Psoas muscle (tissue), 8 donors: ENCODE data around the gene SUMO2. TPM values are rescaled to one million over a fixed set of nuclear protein-coding genes. Genes with fewer than 3 reads are reported as not detected.
"Not testable (repeated sequence)": the region's sequence is repeated elsewhere in the genome, so short reads cannot be mapped to it uniquely, and the experiment has no call there.

Experiments
- ATAC-seq, 4 donors: fragments of 200-7000 bp; cut with Tn5 transposase; one replicate each; pipeline ENCODE4 v1.9.1; 2020; ENCODE audit warnings: moderate library complexity in 3 of 4, mild to moderate bottlenecking in 2 of 4
- DNase-seq, 2 donors: peaks; one replicate each; pipeline ENCODE4 v3.0.0-alpha.2; 2020
- H3K27ac ChIP-seq: fragments of 200-600 bp; one replicate; pipeline ENCODE4 v1.8.0; 2022
- H3K27me3 ChIP-seq, 3 donors: fragments of 200-600 bp in 1 of 3; one replicate each; pipeline versions ENCODE4 v1.6.1 to v1.8.0; 2013 to 2022; ENCODE audit warnings: low read length in 2 of 3, mild to moderate bottlenecking in 2 of 3, moderate library complexity in 1 of 3; ENCODE audit not compliant: insufficient read depth in 3 of 3
- H3K36me3 ChIP-seq, 2 donors: fragments of 200-600 bp in 1 of 2; one replicate each; pipeline versions ENCODE4 v1.6.1 to v1.8.0; 2013 to 2022; ENCODE audit warnings: low read depth in 1 of 2, mild to moderate bottlenecking in 1 of 2, moderate library complexity in 1 of 2; ENCODE audit not compliant: insufficient read depth in 1 of 2
- H3K4me1 ChIP-seq: fragments of 200-600 bp; one replicate; pipeline ENCODE4 v1.8.0; 2022
- H3K4me3 ChIP-seq: fragments of 200-600 bp; one replicate; pipeline ENCODE4 v1.8.0; 2022; ENCODE audit warnings: mild to moderate bottlenecking
- H3K9me3 ChIP-seq: fragments of 200-600 bp; one replicate; pipeline ENCODE4 v1.8.0; 2022
- CTCF ChIP-seq: fragments of 200-600 bp; IDR thresholded peaks from one replicate; pipeline ENCODE4 v1.8.0; 2022; ENCODE audit warnings: antibody characterized with exemption
- WGBS, 3 donors: extraction: QIAGEN DNeasy Blood & Tissue Kit; methylation state at CpG; one replicate each; pipeline versions ENCODE4 v1.1.6 to v1.1.7; 2013; 5-methylcytosine and 5-hydroxymethylcytosine counted together
- intact Hi-C, 2 donors: fragments of 100-400 bp; cut with DNase I; formaldehyde crosslinking; loops; one replicate each; pipeline versions ENCODE4 v1.11.0 to v1.14.2; 2022
- polyA plus RNA-seq, 3 donors: library from polyadenylated mRNA; stranded (reverse); fragments of 200-250 nt; gene quantifications; one replicate each; pipeline ENCODE4 v1.2.3, GENCODE V29; 2013
- total RNA-seq, 4 donors: library from RNA; stranded (reverse); fragmentation: NEBNext Ultra II Directional in 2 of 4; extraction: Animal tissue kit (Norgen Biotek cat#: 25700) in 2 of 4; gene quantifications; one replicate each; pipeline versions ENCODE4 v1.2.1 to v1.2.4, GENCODE V29; 2021 to 2023
- donor health status: healthy with polysubstance abuse.
- donor health status: DM: no; HTN: no; CAD: no; lungs with moderate emphysema.
- donor health status: Bipolar disorder and iron deficiency.
- donor health status: healthy.
- donor health status: DM: yes; HTN: yes; CAD: no.
- donor health status: DM: no; HTN: no; CAD: no.
- donor health status: DM: no; HTN: no; CAD: no.
- donor health status: DM: yes; HTN: yes; CAD: no.

Gene SUMO2
- total and polyA plus RNA-seq, 7 donors: 50.1 to 203 (median 161) TPM

- H3K9me3 ChIP-seq: no peaks in the 10 kb centered on the region
- TF ChIP-seq CTCF: peak; percentile 41
- ATAC-seq: peak; percentile 47 to 67 (median 54)
- H3K4me3 ChIP-seq: peak overlapping the region; percentile 94
- H3K36me3 ChIP-seq: peaks cover 0 to 24% of the 10 kb centered on the region in 2 donors
- DNase-seq: peak in 1 of 2 donors; percentile 67
- 15 to 21% (median 17%) methylated on average over 23 to 29 of the region's 29 CpGs for WGBS, 3 donors
- peak overlapping the region; percentile 93 for H3K27ac ChIP-seq
- no peaks in the 10 kb centered on the region for H3K27me3 ChIP-seq
- intact Hi-C loops: loop anchor here (1.0 to 5.0 kb wide), 2 partner anchors 16 to 52 kb away; partner anchors contain the start of gene SUMO2 (in 1 of the 2)
- H3K4me1 ChIP-seq: peaks cover 5% of the 10 kb centered on the region
Observed at GRCh38 chr17:75130632-75131277, 52.0 kb downstream of the SUMO2 start.

GRCh38 chr17:75130059-75130631, 52.6 kb downstream of the SUMO2 start:
- DNase-seq (no peak), ATAC-seq (no peak)
- Histone ChIP-seq H3K27me3 (no peaks in the 10 kb centered on the region), H3K27ac (peak overlapping the region; percentile 93), H3K9me3 (no peaks in the 10 kb centered on the region), H3K4me3 (peak overlapping the region; percentile 94), H3K4me1 (peaks cover 5% of the 10 kb centered on the region), H3K36me3 (peaks cover 0 to 20% of the 10 kb centered on the region in 2 donors)
- no peak for TF ChIP-seq CTCF
- 68 to 73% (median 71%) methylated on average over 24 of the region's 24 CpGs for WGBS, 3 donors
- intact Hi-C loops: loop anchor here in 1 of 2 donors (5.0 kb wide), 1 partner anchor 52 kb away; the partner anchor contains the start of gene SUMO2

GRCh38 chr17:75129576-75129975, 53.2 kb downstream of the SUMO2 start:
- Histone ChIP-seq H3K4me1 (peaks cover 8% of the 10 kb centered on the region), H3K4me3 (no peak overlapping the region), H3K9me3 (no peaks in the 10 kb centered on the region), H3K36me3 (peaks cover 0 to 17% of the 10 kb centered on the region in 2 donors), H3K27ac (no peak overlapping the region), H3K27me3 (no peaks in the 10 kb centered on the region)
- no peak for TF ChIP-seq CTCF
- ATAC-seq: no peak
- WGBS, 3 donors: 85 to 90% (median 86%) methylated on average over 9 of the region's 9 CpGs
- no peak for DNase-seq
- intact Hi-C loops: no loop called here

GRCh38 chr17:75128694-75129505, 53.9 kb downstream of the SUMO2 start:
- Histone ChIP-seq H3K27me3 (no peaks in the 10 kb centered on the region), H3K4me3 (no peak overlapping the region), H3K36me3 (peaks cover 0 to 17% of the 10 kb centered on the region in 2 donors), H3K9me3 (no peaks in the 10 kb centered on the region), H3K4me1 (peaks cover 10% of the 10 kb centered on the region), H3K27ac (no peak overlapping the region)
- DNase-seq (no peak), ATAC-seq (no peak)
- no peak for TF ChIP-seq CTCF
- intact Hi-C loops: no loop called here
- WGBS, 3 donors: 75 to 86% (median 78%) methylated on average over 33 of the region's 33 CpGs

- H3K36me3 ChIP-seq: peaks cover 0 to 17% of the 10 kb centered on the region in 2 donors
- H3K27ac ChIP-seq, H3K4me3 ChIP-seq, ATAC-seq, DNase-seq, H3K27me3 ChIP-seq, H3K4me1 ChIP-seq, intact Hi-C loops, H3K9me3 ChIP-seq: not testable (repeated sequence)
- 53 to 86% (median 67%) methylated on average over 5 of the region's 5 CpGs for WGBS, 3 donors
Observed at GRCh38 chr17:75127936-75128335, 54.8 kb downstream of the SUMO2 start.
